Gastrocnemius medialis (tissue), 4 donors: ENCODE data around the gene PHC1. TPM values are rescaled to one million over a fixed set of nuclear protein-coding genes. Genes with fewer than 3 reads are reported as not detected.

Experiments
- ATAC-seq, 2 donors: fragments of 150-250 bp; one replicate each; pipeline ENCODE4 v1.9.1; 2016
- DNase-seq, 2 donors: peaks; one replicate each; pipeline ENCODE4 v3.0.0-alpha.2; 2019
- H3K27ac ChIP-seq, 4 donors: fragments of 200-600 bp; sonication (generic); 1 replicate in 1 of 4; 2 replicates in 3 of 4; pipeline ENCODE4 v1.5.1; 2016 to 2018; ENCODE audit warnings: mild to moderate bottlenecking in 2 of 4, moderate library complexity in 1 of 4
- H3K27me3 ChIP-seq, 3 donors: fragments of 200-600 bp; sonication (generic) in 2 of 3; 1 replicate in 1 of 3; 2 replicates in 2 of 3; pipeline versions ENCODE4 v1.5.1 to v1.6.0; 2016 to 2019; ENCODE audit warnings: mild to moderate bottlenecking in 1 of 3, moderate library complexity in 1 of 3
- H3K36me3 ChIP-seq, 2 donors: fragments of 200-600 bp; sonication (generic) in 1 of 2; one replicate each; pipeline ENCODE4 v1.5.1; 2017 to 2018
- H3K4me1 ChIP-seq, 2 donors: fragments of 200-600 bp; sonication (generic) in 1 of 2; one replicate each; pipeline ENCODE4 v1.5.1; 2016 to 2017; ENCODE audit warnings: mild to moderate bottlenecking in 2 of 2
- H3K4me3 ChIP-seq, 4 donors: fragments of 200-600 bp; sonication (generic) in 3 of 4; 1 replicate in 1 of 4; 2 replicates in 3 of 4; pipeline ENCODE4 v1.5.1; 2016 to 2019; ENCODE audit warnings: mild to moderate bottlenecking in 2 of 4
- H3K9me3 ChIP-seq, 3 donors: fragments of 200-600 bp; sonication (generic) in 2 of 3; 1 replicate in 1 of 3; 2 replicates in 2 of 3; pipeline ENCODE4 v1.5.1; 2016 to 2019
- POLR2A ChIP-seq, 2 donors: fragments of 450-650 bp; IDR thresholded peaks; one replicate each; pipeline ENCODE4 v1.6.1; 2017; ENCODE audit warnings: antibody characterized with exemption in 2 of 2, mild to moderate bottlenecking in 2 of 2, moderate library complexity in 2 of 2
- in situ Hi-C, 4 donors: fragments of 200-750 bp; cut with MboI; loops; one replicate each; pipeline versions ENCODE4 v1.15.0 to v1.8.0; 2017; ENCODE audit warnings: low sequenced_read_pairs in 4 of 4
- intact Hi-C: fragments of 100-400 bp; cut with DNase I; formaldehyde crosslinking; loops from one replicate; pipeline ENCODE4 v1.15.1; 2023; ENCODE audit warnings: low total_unique reads
- total RNA-seq, 4 donors: library from RNA; depleted of rRNA; stranded (reverse); fragments of >200 nt; gene quantifications; one replicate each; pipeline versions ENCODE4 v1.1.0 to v1.2.3, GENCODE V29; 2016
- TF ChIP-seq, protein P1 (sequence below), 5 experiments: fragments of 450-650 bp in 3 of 5; fragments of 200-600 bp in 2 of 5; sonication (generic) in 2 of 5; IDR thresholded peaks in 4 of 5; conservative IDR thresholded peaks in 1 of 5; 1 replicate in 4 of 5; 2 replicates in 1 of 5; pipeline ENCODE4 v1.5.1; 2016 to 2019; ENCODE audit warnings: antibody characterized with exemption in 5 of 5, mild to moderate bottlenecking in 3 of 5, moderate library complexity in 3 of 5

PHC1 gene
- total RNA-seq, 4 donors from 2014 or later = 21.9 to 33.5 (median 30.1) TPM

DNA sequence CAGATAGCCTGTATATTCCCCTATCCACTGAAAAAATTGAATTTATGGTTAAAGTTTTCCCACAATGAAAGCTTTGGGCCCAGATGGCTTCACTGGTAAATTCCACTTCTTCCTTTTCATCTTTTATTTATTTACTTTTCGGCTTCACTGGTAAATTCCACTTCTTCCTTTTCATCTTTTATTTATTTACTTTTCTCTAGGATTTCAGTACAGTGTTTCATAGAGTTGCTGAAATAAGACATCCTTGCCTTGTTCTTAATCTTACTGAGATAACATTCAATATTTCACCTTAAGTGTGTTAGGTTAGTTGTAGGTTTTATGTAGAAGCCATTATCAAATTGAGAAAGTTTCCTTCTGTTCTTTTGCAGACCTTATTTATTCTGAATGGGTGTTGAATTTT lies 56.1 kb downstream of the PHC1 start:
- in situ Hi-C loops (no loop called here), intact Hi-C loops (no loop called here)
- no peak overlapping the region for H3K27ac ChIP-seq
- no peaks in the 10 kb centered on the region for H3K4me1 ChIP-seq
- no peak overlapping the region for H3K4me3 ChIP-seq
- TF ChIP-seq, protein P1, sequence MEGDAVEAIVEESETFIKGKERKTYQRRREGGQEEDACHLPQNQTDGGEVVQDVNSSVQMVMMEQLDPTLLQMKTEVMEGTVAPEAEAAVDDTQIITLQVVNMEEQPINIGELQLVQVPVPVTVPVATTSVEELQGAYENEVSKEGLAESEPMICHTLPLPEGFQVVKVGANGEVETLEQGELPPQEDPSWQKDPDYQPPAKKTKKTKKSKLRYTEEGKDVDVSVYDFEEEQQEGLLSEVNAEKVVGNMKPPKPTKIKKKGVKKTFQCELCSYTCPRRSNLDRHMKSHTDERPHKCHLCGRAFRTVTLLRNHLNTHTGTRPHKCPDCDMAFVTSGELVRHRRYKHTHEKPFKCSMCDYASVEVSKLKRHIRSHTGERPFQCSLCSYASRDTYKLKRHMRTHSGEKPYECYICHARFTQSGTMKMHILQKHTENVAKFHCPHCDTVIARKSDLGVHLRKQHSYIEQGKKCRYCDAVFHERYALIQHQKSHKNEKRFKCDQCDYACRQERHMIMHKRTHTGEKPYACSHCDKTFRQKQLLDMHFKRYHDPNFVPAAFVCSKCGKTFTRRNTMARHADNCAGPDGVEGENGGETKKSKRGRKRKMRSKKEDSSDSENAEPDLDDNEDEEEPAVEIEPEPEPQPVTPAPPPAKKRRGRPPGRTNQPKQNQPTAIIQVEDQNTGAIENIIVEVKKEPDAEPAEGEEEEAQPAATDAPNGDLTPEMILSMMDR (IDR thresholded peaks at IDR 0.05 in 4 of 5, conservative IDR thresholded peaks at IDR 0.05 in 1 of 5) = no peak
- TF ChIP-seq POLR2A (IDR thresholded peaks at IDR 0.05) = no peak
- H3K36me3 ChIP-seq = no peaks in the 10 kb centered on the region
- H3K27me3 ChIP-seq = no peaks in the 10 kb centered on the region
- DNase-seq (no peak), ATAC-seq (no peak)
- H3K9me3 ChIP-seq = no peaks in the 10 kb centered on the region

DNA sequence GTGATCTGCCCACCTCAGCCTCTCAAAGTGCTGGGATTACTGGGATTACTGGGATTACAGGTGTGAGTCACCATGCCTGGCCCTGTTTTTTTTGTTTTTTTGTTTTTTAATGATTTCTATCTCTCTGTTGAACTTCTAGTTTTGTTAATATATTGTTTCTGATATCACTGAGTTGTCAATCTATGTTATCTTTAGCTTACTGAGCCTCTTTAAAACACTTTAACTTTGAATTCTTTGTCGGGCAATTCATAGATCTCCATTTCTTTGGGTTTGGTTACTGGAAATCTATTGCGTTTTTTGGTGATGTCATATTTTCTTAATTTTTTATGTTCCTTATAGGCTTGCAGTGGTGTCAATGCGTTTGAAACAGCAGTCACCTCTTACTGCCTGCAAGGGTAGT lies 65.8 kb downstream of the PHC1 start:
- Histone ChIP-seq H3K9me3 (peaks cover 0 to 11% (median 4%) of the 10 kb centered on the region in 3 donors), H3K4me1 (peaks cover 0 to 6% of the 10 kb centered on the region in 2 donors), H3K36me3 (peaks cover 0 to 24% of the 10 kb centered on the region in 2 donors), H3K27me3 (no peaks in the 10 kb centered on the region), H3K27ac (no peak overlapping the region), H3K4me3 (no peak overlapping the region)
- in situ Hi-C loops = no loop called here
- TF ChIP-seq, protein P1 (IDR thresholded peaks at IDR 0.05 in 4 of 5, conservative IDR thresholded peaks at IDR 0.05 in 1 of 5) = no peak
- TF ChIP-seq POLR2A (IDR thresholded peaks at IDR 0.05) = no peak
- no peak for DNase-seq
- ATAC-seq = no peak
- intact Hi-C loops = no loop called here

GRCh38 chr12:8985213-8985754 lies 71.0 kb downstream of the PHC1 start:
- ATAC-seq (no peak), DNase-seq (no peak)
- H3K4me3 ChIP-seq = no peak overlapping the region
- intact Hi-C loops (no loop called here), in situ Hi-C loops (no loop called here)
- peaks cover 0 to 10% of the 10 kb centered on the region in 2 donors for H3K4me1 ChIP-seq
- TF ChIP-seq, protein P1 (IDR thresholded peaks at IDR 0.05 in 4 of 5, conservative IDR thresholded peaks at IDR 0.05 in 1 of 5) = no peak
- TF ChIP-seq POLR2A (IDR thresholded peaks at IDR 0.05) = no peak
- peaks cover 0 to 2% (median under 1%) of the 10 kb centered on the region in 3 donors for H3K9me3 ChIP-seq
- H3K27me3 ChIP-seq = no peaks in the 10 kb centered on the region
- H3K27ac ChIP-seq = no peak overlapping the region
- H3K36me3 ChIP-seq = peaks cover 0 to 7% of the 10 kb centered on the region in 2 donors

DNA sequence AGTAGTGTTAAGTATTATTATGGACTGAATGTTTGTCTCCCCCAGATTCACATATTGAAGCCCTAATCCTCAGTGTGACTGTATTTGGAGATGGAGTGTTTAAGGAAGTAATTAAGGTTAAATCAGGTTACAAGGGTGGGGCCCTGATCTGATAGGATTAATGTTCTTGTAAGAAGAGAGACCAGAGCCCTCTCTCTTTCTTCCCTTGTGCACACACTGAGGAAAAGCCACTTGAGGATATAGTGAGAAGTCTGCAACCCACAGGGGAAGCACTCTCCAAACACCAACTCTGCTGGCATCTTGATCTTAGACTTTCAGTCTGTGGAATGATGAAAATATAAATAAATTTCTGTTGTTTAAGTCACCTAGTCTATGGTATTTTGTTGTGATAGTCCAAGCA lies 72.9 kb downstream of the PHC1 start:
- ATAC-seq (no peak), DNase-seq (no peak)
- Histone ChIP-seq H3K4me3 (no peak overlapping the region), H3K9me3 (no peaks in the 10 kb centered on the region), H3K4me1 (peaks cover 0 to 4% of the 10 kb centered on the region in 2 donors), H3K36me3 (no peaks in the 10 kb centered on the region), H3K27me3 (no peaks in the 10 kb centered on the region), H3K27ac (no peak overlapping the region)
- intact Hi-C loops = no loop called here
- in situ Hi-C loops = no loop called here
- TF ChIP-seq, protein P1 (IDR thresholded peaks at IDR 0.05 in 4 of 5, conservative IDR thresholded peaks at IDR 0.05 in 1 of 5) = no peak
- TF ChIP-seq POLR2A (IDR thresholded peaks at IDR 0.05) = no peak

DNA sequence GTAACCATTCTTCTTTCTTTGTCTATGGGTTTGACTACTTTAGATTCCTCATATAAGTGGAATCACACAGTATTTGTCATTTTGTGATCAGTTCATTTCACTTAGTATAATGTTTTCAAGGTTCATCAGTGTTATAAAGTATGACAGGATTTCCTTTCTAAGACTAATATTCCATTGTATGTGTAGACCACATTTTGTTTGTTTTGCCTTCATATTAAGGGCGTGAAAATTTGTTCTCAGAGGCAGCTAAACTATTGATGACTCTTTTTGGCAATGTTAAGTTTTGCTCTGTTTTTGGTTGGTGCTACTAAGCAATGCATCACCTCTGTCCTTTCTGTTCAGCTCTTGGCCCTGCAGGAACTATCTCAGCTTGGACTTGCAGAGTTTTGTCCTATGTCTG lies 73.4 kb downstream of the PHC1 start:
- intact Hi-C loops (no loop called here), in situ Hi-C loops (no loop called here)
- Histone ChIP-seq H3K27me3 (no peaks in the 10 kb centered on the region), H3K4me3 (no peak overlapping the region), H3K36me3 (no peaks in the 10 kb centered on the region), H3K27ac (no peak overlapping the region), H3K4me1 (peaks cover 0 to 3% of the 10 kb centered on the region in 2 donors), H3K9me3 (no peaks in the 10 kb centered on the region)
- no peak for ATAC-seq
- no peak for DNase-seq
- TF ChIP-seq POLR2A (IDR thresholded peaks at IDR 0.05) = no peak
- TF ChIP-seq, protein P1 (IDR thresholded peaks at IDR 0.05 in 4 of 5, conservative IDR thresholded peaks at IDR 0.05 in 1 of 5) = no peak
